NCI-H524 (cell line): ENCODE results near the gene RPL10.

ENCODE experiments used
- DNase-seq, 2 experiments: peaks; one replicate each; lab custom pipeline; 2025; lab: John Stamatoyannopoulos, UW

The RPL10 gene

DNA sequence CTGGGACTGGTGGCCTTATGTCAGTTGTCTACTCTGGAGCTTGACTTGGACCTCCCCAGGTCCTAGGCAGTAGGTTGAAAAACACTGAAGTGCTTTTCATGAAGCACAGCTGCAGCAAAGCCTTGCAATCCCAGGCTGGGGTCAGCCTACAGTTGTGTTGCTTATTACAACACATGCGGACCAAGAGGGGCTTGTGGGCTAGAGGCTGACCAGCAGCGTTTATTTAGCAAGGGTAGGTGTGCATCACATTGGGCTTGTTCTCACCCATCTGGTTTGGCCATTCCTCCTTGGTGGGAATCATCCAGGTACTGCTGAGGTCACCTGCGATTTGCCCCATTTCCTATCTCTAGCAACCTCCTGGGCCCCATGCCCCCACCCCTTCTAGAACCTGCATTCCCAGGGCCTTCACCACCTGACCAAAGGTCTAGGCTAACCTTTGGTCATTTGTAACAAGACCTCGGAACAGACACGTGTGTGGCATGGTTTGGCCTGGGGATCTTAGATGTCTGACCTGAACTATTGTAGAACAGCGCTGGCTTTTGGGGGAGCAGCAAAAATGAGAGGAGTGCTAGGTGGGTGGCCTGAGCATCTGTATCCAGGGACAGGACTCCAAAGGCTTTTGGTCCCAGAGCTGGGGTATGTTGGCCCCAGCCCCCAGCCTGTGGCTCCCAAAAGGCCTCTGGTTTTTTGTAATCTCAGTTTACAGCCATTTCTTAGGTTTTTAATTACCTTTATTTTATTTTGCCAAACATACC, 3.0 kb downstream of the RPL10 start:
- peak in 1 of 2 experiments; percentile 34 for DNase-seq

DNA sequence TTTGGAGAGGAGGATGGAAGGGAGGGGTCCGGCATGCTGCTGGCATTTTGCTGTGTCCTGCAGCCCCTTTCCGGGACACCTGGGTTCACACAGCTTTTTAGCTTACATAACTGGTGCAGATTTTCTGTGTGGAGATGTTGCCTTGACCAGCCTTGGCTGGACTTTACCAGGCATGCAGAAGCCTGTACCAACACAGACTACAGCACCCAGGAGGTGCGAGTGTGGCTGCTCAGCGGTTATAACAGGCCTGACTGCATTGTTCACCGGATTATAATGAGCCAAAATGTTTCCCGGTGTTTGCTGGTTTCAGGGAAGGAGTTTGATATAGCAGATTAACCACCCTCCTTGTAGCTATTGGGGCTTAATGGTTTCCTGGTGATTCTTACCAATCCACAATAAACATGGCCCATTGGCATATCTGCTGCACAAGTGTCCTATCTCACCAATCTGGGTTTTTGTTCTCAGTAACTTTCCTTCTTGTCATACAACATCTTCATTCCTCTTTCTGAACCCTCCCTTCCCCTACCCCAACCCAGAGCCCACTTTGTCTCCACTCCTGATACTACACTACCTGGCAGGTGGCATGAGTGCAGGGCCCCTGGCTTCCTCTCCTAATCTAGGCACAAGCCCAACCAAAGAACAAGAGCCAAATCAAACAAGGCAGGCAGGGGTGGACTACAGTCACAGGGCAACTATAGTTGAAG, 3.9 kb downstream of the RPL10 start:
- DNase-seq: no peak

DNA sequence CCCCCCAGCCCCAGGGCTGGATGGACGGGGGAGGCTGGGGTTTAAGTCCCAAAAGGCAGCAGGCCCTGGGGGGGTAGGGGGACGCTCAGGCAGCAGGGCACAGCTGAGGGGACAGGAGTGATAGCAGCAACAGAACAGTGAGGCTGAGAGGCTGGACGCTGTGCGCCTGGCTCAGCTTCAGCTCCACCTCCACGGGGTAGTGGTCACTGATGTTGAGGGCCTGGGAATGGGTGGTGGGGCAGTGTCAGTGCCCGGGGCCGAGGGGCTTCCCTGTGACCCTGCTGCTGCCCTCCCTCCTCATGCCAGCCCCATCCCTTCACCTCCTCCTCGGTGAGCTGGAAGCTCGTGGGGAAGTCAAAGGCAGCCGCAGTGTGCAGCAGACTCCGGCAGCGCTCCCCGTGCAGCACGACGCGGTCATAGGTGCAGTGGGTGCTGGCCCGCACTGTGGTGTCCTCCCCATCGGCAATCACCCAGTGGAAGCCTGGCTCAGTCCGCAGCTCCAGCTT, 4.5 kb downstream of the RPL10 start:
- DNase-seq: no peak

DNA sequence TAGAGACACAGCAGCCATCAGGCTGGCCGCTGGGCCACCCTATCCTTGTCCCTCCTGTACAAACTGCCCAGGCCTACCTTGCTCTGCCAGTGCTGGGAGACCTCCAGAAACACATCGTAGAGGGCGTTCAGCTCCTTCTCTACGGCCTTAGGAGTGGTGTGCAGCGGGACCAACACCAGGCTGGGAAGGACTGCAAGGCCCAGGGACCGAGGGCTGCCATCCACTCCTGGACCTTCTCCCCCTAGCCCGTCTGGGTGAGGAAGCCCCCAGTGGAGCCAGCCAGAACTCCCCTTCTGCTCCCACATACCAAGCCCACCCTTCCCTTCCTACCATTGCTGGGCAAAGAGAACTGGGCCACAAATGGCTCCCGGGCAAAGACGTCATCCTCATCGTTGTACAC, 5.0 kb downstream of the RPL10 start:
- no peak for DNase-seq

DNA sequence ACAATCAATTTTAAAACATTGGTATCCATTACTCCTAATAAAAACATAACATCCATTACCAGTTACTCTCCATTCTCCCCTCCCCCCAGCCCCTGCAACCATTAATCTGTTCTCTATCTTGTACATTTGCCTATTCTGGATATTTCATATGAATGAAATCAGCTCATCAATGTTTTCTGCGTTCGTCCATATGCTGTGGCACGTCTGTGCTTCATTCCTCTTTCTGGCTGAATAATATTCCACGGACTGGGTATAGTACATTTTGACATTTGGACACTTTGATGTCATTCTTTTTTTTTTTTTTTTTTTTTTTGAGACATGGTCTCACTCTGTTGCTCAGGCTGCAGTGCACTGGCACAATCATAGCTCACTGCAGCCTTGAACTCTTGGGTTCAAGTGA, 5.7 kb downstream of the RPL10 start:
- DNase-seq: no peak

DNA sequence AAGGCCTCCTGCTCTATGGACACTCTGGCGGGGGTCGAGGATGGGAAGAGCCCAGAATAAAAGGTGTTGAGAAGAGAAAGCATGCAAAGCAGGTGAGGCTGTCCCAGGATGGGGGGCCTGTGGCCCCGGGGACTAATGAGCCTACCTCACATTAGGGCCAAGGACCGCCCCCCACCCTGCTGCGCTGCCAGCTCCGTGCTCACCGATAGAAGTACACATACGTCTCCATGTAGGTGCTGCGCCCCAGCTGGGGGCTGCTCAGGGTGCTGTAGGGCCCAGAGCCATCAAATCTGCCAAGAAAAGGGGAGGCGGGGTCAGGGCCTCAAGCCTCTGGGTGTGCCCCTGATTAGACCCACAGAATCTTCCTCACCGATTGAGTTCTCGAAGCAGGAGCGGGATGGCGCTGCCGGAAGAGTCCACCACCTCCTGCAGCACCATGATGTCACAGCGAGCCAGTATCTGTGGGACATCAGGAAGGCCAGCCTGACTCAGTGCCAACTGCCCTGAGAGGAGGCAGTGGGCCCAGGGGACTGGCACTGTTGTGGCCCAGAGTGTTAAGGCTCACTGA, 6.5 kb downstream of the RPL10 start:
- DNase-seq: no peak

DNA sequence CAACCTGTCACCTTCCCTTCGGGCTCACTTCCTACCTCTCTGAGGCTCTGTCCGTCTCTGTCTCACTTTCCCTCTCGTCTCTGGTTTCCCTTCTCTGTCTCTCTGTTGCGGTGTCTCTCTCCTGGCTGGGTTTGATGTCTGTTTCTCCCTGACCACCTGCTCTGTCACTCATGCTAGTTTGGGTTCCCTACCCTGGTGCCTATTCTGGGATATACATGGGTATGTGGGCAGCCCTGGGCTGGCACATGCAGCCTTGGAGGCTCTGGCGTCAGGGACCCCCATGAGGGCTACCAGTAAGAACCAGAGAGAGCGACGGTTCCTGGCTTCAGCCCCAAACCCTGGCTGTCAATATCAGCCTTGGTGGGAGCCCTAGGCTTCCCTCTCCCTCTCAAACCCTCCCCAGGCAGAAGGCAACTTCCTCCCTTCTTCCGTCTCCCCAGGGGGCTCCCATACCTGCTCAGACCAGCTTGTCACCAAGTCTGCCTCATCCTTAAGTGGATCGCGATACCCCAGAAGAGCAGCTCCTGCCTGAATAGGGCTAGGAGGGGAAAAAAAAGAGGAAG, 10.6 kb downstream of the RPL10 start:
- DNase-seq: no peak

DNA sequence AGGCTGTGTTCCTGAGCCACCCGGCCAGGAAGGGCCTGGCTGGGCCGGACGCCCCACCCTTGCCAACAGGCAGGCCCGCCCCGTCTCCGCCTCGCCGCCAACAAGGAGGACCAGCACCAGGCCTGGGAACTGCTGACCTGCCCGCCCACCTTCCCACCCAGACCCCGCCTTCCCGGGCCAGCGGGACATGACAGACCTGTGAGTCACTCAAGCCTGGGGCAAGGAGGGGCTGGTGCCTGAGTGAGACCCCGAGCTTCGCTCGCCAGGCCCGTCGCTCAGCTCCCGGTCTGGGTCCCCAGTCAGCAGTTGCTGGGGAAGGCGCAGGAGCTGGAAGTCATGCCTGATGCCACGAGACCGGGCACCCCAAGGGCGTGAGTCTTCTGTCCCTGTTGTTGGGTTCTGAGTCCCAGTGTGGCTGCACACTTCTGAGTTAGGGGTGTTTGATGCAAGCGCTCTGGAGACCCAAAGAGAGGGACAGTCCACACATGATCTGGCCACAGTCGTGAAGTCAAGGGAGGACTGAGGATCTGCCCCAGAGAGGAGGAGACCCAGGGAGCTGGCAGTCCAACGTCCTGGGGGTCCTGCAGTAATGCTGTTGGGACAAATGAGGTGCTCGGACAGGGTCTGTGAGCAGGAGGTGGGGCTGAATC, 11.2 kb downstream of the RPL10 start, which contains the start of gene DNASE1L1:
DNASE1L1 (minus strand) TSS at position 33 of the 650 bp plus-strand sequence. CDS start 3,686 bp downstream, outside the sequence.
- DNase-seq: no peak

DNA sequence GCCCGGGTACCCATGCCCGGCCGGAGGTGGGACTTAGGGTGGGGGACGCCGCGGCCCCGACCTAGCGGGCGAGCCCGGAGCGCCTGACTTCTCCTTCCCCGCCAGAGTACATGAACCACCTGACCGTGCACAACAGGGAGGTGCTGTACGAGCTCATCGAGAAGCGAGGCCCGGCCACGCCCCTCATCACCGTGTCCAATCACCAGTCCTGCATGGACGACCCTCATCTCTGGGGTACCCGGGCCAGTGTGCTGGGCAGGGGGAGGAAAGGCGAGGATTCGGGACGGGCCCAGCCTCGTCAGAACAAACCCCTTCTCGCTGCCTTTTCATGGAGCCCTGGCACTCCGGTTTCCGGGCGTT, 13.8 kb downstream of the RPL10 start:
- peak in 1 of 2 experiments; percentile 67 for DNase-seq

DNA sequence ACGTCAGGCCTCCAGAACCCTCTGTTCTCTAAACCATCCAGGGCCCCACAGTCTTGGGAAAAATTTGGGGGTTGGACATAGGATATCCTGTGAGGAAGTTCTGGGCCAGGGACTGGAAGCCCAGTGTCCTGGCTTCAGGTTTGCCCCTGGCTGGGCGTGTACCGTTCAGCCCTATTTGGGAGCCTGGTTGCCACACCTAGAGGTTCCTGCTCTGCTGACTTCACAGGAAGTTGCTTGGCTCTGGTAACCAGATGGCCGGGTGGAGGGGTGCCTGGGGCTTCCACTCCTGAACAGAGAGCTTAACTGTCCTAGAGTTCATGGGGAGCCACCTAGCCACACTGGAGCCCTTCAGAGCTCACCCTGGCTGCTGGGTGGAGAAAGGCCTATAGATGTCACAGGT, 14.3 kb downstream of the RPL10 start:
- DNase-seq: no peak

DNA sequence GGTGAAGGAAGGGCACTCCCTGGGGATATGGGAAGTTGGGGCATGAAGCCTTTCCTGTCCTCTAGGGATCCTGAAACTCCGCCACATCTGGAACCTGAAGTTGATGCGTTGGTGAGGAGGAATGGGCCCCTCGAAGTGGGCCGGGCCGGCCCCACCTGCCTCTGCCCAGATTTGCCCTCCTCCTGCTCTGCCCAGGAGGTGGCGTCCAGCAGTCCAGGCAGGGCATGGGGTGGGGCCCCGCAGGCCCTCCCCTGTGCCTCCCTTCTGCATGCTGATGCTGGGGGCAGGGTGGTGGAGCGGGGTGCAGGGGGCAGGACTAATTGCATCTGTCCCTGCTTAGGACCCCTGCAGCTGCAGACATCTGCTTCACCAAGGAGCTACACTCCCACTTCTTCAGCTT, 15.0 kb downstream of the RPL10 start:
- DNase-seq: no peak

DNA sequence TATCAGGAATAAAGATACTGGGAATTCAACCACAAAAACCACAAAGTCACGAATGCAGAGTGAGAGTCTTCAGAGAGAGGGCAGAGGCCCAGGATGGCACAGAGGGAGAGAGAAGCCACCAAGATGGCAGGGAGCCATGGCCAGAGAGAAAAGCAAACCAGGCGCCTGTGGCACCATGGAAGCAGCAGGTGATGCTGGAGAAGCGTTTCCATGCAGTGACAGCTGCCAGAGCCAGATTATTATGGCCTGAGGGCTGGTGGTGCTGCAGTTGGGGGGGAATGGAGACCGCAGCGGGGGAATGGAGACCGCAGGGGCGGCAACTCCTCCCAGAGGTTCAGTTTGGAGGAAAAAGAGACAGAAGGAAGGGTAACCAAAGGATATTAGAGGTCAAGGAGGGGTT, 19.0 kb downstream of the RPL10 start:
- peak in 1 of 2 experiments; percentile 61 for DNase-seq

DNA sequence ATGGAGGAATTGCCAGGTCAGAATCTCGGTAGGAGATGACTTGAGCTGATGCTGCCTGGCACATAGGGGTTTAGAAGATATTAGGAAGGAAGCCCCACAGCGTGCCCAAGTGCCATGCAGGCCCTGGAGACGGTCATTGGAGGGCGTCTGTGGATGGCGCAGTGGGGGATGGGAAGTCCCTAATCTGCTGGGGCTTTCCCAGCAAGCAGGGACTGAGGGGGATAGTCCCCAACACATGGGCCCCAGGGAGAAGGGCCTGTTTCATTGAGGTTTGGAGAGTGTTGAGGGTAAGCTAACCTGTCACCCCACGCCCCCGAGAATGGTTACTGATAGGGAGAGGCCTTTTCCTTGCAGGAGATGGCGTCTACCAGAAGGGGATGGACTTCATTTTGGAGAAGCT, 21.0 kb downstream of the RPL10 start:
- no peak for DNase-seq

DNA sequence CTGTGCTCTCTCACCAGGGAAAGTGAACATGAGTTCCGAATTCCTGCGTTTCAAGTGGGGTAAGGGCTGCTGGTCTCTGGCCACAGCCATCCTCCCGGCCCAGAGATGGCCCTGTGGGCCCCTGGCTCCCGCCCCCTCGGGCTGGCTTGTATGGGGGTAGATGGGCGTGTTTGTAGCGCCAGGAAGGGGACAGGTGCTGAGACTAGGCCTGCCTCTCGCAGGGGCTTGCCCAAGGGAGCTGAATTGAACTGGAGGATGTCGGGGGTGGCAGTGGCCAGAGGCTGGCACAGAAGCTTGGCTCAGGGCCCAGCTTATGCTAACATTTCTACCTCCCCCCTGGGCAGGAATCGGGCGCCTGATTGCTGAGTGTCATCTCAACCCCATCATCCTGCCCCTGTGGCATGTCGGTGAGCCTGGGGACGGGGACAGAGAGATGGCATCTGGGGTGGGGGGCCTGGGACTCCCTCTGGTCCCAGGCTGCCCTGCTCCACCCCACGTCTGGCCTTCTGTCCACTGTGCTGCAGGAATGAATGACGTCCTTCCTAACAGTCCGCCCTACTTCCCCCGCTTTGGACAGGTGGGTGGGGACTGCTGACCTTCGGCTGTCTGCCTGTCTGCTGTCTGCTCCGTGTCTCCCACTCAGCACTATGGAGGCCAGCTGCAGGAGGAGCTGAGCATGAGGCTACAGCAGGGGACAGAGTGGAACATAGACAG, 21.7 kb downstream of the RPL10 start:
- DNase-seq: no peak

DNA sequence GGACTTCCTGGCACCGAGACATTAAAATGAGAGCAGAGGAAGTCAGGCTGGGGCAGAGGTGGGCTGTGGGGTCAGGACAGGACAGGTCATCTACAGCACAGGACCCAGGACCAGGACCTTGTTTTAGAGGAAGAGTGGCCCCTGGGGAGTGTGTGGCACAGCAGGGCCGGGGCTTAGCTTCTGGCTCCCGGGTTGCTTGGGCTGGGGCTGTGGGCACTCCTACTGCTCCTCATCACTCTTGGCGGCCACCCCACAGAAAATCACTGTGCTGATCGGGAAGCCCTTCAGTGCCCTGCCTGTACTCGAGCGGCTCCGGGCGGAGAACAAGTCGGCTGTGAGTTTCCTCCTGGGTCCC, 22.2 kb downstream of the RPL10 start:
- DNase-seq: no peak

DNA sequence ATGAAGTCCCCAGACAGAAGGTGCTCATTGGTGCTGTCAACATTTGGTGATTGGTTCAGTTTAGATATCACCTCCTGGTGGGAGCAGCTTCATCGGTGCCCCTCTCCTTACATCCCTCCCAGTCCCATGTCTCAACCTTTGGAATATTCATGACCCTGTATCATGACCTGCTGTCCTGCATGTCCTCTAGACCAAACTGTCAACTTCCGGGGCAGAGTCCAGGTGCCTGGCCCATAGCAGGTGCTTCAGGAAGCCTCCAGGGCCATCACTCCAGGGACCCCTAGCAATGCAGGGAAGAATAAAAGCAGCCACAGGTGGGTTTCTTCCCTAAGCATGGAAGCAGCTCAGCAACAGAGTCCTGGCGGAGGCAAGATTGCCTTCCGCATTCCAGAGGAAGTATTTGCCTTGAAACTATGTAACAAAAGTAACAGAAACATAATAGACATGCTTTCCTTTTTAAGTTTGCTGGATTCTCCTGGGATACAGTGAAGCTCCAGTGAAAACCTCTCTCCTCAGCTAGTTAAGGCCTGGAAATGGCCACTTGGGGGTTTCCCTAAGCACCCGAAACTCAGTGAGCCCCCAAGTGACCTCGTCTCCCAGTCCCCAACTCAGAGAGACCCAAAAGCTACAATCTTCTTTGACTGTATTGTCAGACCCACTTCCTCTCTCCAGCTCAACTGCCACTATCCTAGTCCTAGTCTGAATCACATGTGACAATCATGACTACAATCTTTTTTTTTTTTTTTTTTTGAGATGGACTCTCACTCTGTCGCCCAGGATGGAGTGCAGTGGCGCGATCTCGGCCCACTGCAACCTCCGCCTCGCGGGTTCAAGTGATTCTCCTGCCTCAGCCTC, 29.0 kb downstream of the RPL10 start:
- DNase-seq: no peak

DNA sequence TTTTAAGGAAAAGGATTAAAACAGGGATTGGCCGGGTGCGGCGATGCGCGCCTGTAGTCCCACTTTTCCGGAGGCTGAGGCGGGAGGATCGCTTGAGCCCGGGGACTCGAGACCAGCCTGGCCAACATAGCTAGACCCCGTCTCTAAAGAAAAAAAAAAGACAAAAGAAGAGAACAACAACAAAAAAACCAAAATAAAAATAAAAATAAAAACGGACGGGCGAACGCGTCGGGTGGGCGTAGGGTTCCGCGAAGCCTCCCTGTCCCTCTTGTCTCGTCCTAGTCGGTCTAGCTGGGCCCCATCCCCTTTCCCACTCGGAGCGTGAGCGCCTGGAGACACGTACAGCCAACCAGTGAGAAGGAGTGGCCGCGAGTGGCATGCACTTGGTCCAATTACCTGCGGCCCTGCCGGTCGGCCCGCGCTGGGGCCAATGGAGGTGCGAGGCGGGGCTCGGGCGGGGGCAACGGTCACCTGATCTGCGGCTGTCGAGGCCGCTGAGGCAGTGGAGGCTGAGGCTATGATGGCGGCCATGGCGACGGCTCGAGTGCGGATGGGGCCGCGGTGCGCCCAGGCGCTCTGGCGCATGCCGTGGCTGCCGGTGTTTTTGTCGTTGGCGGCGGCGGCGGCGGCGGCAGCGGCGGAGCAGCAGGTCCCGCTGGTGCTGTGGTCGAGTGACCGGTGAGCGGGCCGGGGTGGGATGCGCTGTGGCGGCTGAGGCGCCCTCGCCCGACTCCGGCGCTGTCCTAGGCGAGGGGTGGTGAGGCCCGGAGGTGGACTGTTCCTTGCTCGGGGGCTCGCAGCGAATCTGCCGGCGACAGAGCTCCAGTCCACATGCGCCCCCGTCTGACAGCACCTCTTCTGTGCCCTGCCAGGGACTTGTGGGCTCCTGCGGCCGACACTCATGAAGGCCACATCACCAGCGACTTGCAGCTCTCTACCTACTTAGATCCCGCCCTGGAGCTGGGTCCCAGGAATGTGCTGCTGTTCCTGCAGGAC, 30.3 kb downstream of the RPL10 start, which contains the start of gene ATP6AP1:
ATP6AP1 (plus strand) TSS at position 502 of the 996 bp plus-strand sequence; CDS start at position 518, 16 bp downstream.
- DNase-seq: peak; percentile 92 to 97

DNA sequence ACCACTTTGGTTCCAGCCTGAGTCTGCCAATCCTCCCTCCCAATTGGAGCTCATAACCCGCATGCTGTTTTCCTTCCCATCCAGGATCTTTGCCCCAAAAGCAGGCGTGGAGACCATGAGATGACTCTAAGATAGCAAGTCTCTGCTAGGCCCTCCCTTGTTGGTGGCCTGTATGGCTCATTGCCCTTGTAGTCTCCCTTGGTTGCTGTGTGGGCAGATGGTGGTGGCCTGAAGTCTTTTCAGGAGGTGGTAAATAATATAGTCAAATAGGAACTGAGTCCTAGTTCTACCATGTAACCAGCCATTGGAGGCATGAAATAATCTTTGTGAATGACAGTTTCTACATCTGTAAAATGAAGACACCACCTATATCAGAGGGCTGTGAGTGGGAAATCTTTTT, 31.5 kb downstream of the RPL10 start:
- DNase-seq: no peak

DNA sequence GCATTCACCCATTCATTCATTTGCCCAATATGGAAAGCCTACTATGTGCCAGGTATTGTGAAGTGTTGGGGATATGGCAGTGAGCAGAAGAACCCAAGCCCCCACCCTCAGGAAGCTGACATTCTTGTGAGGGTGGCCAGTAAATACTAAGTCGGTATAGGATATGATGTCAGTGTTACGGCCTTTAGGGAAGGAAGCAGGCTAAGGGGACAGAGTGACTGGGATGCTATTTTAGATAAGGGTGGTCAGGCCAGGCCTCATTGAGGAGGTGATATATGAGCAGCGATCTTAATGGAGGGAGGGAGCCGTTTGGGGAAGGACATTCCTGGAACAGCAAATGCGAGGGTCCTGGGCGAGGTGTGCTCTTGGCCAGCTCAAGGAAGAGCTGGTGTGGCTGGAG, 32.3 kb downstream of the RPL10 start:
- no peak for DNase-seq
